Activated T-helper 17 cell treated with anti-CD3 and anti-CD28 coated beads, Interleukin-2, amount 50 U/mL, for 72 hours (primary cell): ENCODE data around the gene TSPAN2. TPM values are rescaled to one million over a fixed set of nuclear protein-coding genes. Genes with fewer than 3 reads are reported as not detected.

ENCODE experiments used
- ATAC-seq: fragments of 150-1000 bp; cut with Tn5 transposase; replicated peaks from 2 replicates; pipeline ENCODE4 v1.10.0; 2021; ENCODE audit warnings: mild to moderate bottlenecking, moderate library complexity
- H3K27ac Mint-ChIP-seq: one replicate; pipeline ENCODE4 v1.8.0; 2022; ENCODE audit warnings: mixed read lengths
- H3K27me3 Mint-ChIP-seq: one replicate; pipeline ENCODE4 v1.8.0; 2022; ENCODE audit warnings: mixed read lengths
- H3K36me3 Mint-ChIP-seq: one replicate; pipeline ENCODE4 v1.8.0; 2022; ENCODE audit warnings: low read depth, mild to moderate bottlenecking, mixed read lengths
- H3K4me1 Mint-ChIP-seq: one replicate; pipeline ENCODE4 v1.8.0; 2022; ENCODE audit warnings: mixed read lengths
- H3K4me3 Mint-ChIP-seq: one replicate; pipeline ENCODE4 v1.8.0; 2022; ENCODE audit warnings: mild to moderate bottlenecking, mixed read lengths
- H3K9me3 Mint-ChIP-seq: one replicate; pipeline ENCODE4 v1.8.0; 2022; ENCODE audit warnings: mixed read lengths
- total RNA-seq, 2 donors: library from RNA; stranded (reverse); gene quantifications; one replicate each; pipeline ENCODE4 v1.2.3, GENCODE V29; 2022

Gene TSPAN2
- total RNA-seq, 2 donors from 2014 or later = 0.95 to 2.5 TPM

GRCh38 chr1:115074839-115075534, 14.3 kb downstream of the TSPAN2 start:
- no peaks in the 10 kb centered on the region for H3K27me3 Mint-ChIP-seq
- H3K4me1 Mint-ChIP-seq = peaks cover 36% of the 10 kb centered on the region
- no peaks in the 10 kb centered on the region for H3K9me3 Mint-ChIP-seq
- no peak overlapping the region for H3K4me3 Mint-ChIP-seq
- peak overlapping the region; percentile 65 for H3K27ac Mint-ChIP-seq
- ATAC-seq = no peak
- H3K36me3 Mint-ChIP-seq = no peaks in the 10 kb centered on the region

GRCh38 chr1:115073298-115074087, 15.8 kb downstream of the TSPAN2 start:
- Mint-ChIP-seq H3K9me3 (no peaks in the 10 kb centered on the region), H3K36me3 (no peaks in the 10 kb centered on the region), H3K27me3 (no peaks in the 10 kb centered on the region), H3K27ac (peak overlapping the region; percentile 65), H3K4me3 (peak overlapping the region; percentile 12), H3K4me1 (peaks cover 42% of the 10 kb centered on the region)
- ATAC-seq = peak; percentile 84

GRCh38 chr1:115071012-115071664, 18.2 kb downstream of the TSPAN2 start:
- peak; percentile 17 for ATAC-seq
- Mint-ChIP-seq H3K36me3 (no peaks in the 10 kb centered on the region), H3K27ac (no peak overlapping the region)

GRCh38 chr1:115069659-115070308, 19.5 kb downstream of the TSPAN2 start:
- Mint-ChIP-seq H3K9me3 (no peaks in the 10 kb centered on the region), H3K4me1 (peaks cover 32% of the 10 kb centered on the region), H3K27me3 (no peaks in the 10 kb centered on the region), H3K4me3 (no peak overlapping the region), H3K36me3 (no peaks in the 10 kb centered on the region), H3K27ac (no peak overlapping the region)
- ATAC-seq = no peak

More at GRCh38 chr1:115071012-115071664, 18.2 kb downstream of the TSPAN2 start:
- no peaks in the 10 kb centered on the region for H3K27me3 Mint-ChIP-seq
- H3K4me3 Mint-ChIP-seq = no peak overlapping the region
- no peaks in the 10 kb centered on the region for H3K9me3 Mint-ChIP-seq
- peaks cover 41% of the 10 kb centered on the region for H3K4me1 Mint-ChIP-seq

GRCh38 chr1:115068826-115069585, 20.3 kb downstream of the TSPAN2 start:
- Mint-ChIP-seq H3K4me1 (peaks cover 38% of the 10 kb centered on the region), H3K27ac (peak overlapping the region; percentile 30), H3K27me3 (no peaks in the 10 kb centered on the region), H3K36me3 (no peaks in the 10 kb centered on the region), H3K4me3 (no peak overlapping the region), H3K9me3 (no peaks in the 10 kb centered on the region)
- no peak for ATAC-seq

- Mint-ChIP-seq H3K36me3 (no peaks in the 10 kb centered on the region), H3K9me3 (no peaks in the 10 kb centered on the region), H3K4me1 (peaks cover 48% of the 10 kb centered on the region), H3K4me3 (no peak overlapping the region), H3K27me3 (no peaks in the 10 kb centered on the region), H3K27ac (no peak overlapping the region)
- no peak for ATAC-seq
Observed at GRCh38 chr1:115067161-115067859, 22.0 kb downstream of the TSPAN2 start.

GRCh38 chr1:115065021-115065420, 24.3 kb downstream of the TSPAN2 start:
- Mint-ChIP-seq H3K9me3 (no peaks in the 10 kb centered on the region), H3K36me3 (no peaks in the 10 kb centered on the region), H3K4me3 (no peak overlapping the region), H3K27me3 (no peaks in the 10 kb centered on the region), H3K4me1 (peaks cover 32% of the 10 kb centered on the region), H3K27ac (no peak overlapping the region)
- ATAC-seq = no peak

GRCh38 chr1:115064461-115064860, 24.8 kb downstream of the TSPAN2 start:
- Mint-ChIP-seq H3K4me1 (peaks cover 26% of the 10 kb centered on the region), H3K27ac (peak overlapping the region; percentile 85), H3K9me3 (no peaks in the 10 kb centered on the region), H3K27me3 (no peaks in the 10 kb centered on the region), H3K36me3 (no peaks in the 10 kb centered on the region), H3K4me3 (peak overlapping the region; percentile 60)
- ATAC-seq = no peak

GRCh38 chr1:115063228-115063901, 25.9 kb downstream of the TSPAN2 start:
- H3K27me3 Mint-ChIP-seq = no peaks in the 10 kb centered on the region
- H3K4me1 Mint-ChIP-seq = peaks cover 26% of the 10 kb centered on the region
- H3K9me3 Mint-ChIP-seq = no peaks in the 10 kb centered on the region
- peak; percentile 73 for ATAC-seq
- peak overlapping the region; percentile 85 for H3K27ac Mint-ChIP-seq
- H3K36me3 Mint-ChIP-seq = peaks cover 5% of the 10 kb centered on the region
- peak overlapping the region; percentile 60 for H3K4me3 Mint-ChIP-seq

- Mint-ChIP-seq H3K27me3 (no peaks in the 10 kb centered on the region), H3K36me3 (peaks cover 6% of the 10 kb centered on the region), H3K9me3 (no peaks in the 10 kb centered on the region), H3K27ac (peak overlapping the region; percentile 85), H3K4me1 (peaks cover 26% of the 10 kb centered on the region), H3K4me3 (peak overlapping the region; percentile 60)
- ATAC-seq = peak; percentile 93
Observed at GRCh38 chr1:115062542-115063004, 26.7 kb downstream of the TSPAN2 start.

GRCh38 chr1:115060501-115060900, 28.8 kb downstream of the TSPAN2 start:
- Mint-ChIP-seq H3K9me3 (no peaks in the 10 kb centered on the region), H3K4me3 (no peak overlapping the region), H3K36me3 (peaks cover 6% of the 10 kb centered on the region), H3K27me3 (no peaks in the 10 kb centered on the region), H3K27ac (no peak overlapping the region), H3K4me1 (peaks cover 26% of the 10 kb centered on the region)
- ATAC-seq = no peak

- no peak for ATAC-seq
- Mint-ChIP-seq H3K27me3 (no peaks in the 10 kb centered on the region), H3K4me1 (peaks cover 24% of the 10 kb centered on the region), H3K36me3 (peaks cover 6% of the 10 kb centered on the region), H3K27ac (no peak overlapping the region), H3K9me3 (no peaks in the 10 kb centered on the region), H3K4me3 (no peak overlapping the region)
Observed at GRCh38 chr1:115059316-115059715, 30.0 kb downstream of the TSPAN2 start.
